ENCODE results near the gene IL1RN. TPM values are rescaled to one million over a fixed set of nuclear protein-coding genes. Genes with fewer than 3 reads are reported as not detected.
A peak's percentile ranks its signal among the peaks of the same experiment; 100 is the strongest.

Gene IL1RN
- total RNA-seq, 4 donors from 2014 or later: 0.51 to 0.91 TPM; not detected in 2

DNA sequence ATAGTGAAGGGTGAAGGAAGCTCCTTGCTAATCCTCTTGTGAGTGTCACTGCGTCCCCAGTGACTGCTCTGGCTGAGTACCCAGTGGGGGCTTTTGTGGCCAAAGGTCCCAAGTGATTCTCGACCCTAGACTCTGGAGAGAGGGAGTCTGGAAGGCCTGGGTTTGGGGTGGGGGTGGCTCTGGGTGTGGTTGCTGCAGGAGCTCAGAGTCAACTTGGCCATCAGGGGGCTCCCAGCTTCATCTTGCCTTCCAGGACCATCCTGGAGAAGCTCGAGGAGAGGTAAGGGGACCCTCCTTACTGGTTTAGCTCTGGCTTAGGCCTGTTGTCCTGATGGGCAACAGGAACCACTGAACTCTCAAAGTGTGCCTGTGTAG, 47.0 kb downstream of the IL1RN start:
- TF ChIP-seq, protein P1, sequence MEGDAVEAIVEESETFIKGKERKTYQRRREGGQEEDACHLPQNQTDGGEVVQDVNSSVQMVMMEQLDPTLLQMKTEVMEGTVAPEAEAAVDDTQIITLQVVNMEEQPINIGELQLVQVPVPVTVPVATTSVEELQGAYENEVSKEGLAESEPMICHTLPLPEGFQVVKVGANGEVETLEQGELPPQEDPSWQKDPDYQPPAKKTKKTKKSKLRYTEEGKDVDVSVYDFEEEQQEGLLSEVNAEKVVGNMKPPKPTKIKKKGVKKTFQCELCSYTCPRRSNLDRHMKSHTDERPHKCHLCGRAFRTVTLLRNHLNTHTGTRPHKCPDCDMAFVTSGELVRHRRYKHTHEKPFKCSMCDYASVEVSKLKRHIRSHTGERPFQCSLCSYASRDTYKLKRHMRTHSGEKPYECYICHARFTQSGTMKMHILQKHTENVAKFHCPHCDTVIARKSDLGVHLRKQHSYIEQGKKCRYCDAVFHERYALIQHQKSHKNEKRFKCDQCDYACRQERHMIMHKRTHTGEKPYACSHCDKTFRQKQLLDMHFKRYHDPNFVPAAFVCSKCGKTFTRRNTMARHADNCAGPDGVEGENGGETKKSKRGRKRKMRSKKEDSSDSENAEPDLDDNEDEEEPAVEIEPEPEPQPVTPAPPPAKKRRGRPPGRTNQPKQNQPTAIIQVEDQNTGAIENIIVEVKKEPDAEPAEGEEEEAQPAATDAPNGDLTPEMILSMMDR (IDR thresholded peaks at IDR 0.05 in 4 of 5, conservative IDR thresholded peaks at IDR 0.05 in 1 of 5): no peak
- TF ChIP-seq POLR2A (IDR thresholded peaks at IDR 0.05): no peak
- no peaks in the 10 kb centered on the region for H3K27me3 ChIP-seq
- in situ Hi-C loops (cut with MboI; ENCODE audit: low sequenced_read_pairs in 4 of 4) (no loop called here), intact Hi-C loops (cut with DNase I; ENCODE audit: low total_unique reads) (no loop called here)
- peak overlapping the region in 1 of 4 donors; percentile 24 for H3K4me3 ChIP-seq
- ATAC-seq (no peak), DNase-seq (no peak)
- H3K4me1 ChIP-seq: no peaks in the 10 kb centered on the region
- H3K36me3 ChIP-seq: no peaks in the 10 kb centered on the region
- H3K27ac ChIP-seq: no peak overlapping the region
- H3K9me3 ChIP-seq: no peaks in the 10 kb centered on the region

DNA sequence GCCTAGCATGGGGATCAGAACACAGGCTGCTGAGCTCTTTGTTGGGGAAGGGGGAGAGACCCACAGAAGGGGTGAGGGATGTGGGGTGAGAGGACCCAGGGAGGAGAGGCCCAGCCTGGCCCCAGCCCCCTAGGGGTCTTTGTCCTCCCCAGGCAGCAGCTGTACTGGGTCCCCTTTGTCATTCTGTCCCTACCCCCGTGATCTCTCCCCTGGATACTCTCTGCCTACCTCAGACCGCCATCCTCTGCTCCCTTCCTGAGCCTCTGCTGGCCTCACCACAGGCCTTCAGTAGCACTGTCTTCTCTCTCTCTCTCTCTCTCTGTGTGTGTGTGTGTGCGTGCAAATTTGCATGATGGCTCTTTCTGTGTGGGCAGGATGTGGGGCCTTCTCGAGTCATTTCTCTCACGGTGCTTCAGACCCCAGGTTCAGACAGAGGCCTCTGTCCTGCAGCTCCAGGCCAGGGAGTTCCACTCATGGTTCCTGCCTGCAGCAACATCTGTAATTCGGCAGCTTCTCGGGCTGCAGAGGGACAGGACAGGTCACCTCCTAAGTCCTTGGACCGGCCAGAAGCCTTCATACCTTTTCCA, 47.7 kb downstream of the IL1RN start:
- no peaks in the 10 kb centered on the region for H3K27me3 ChIP-seq
- TF ChIP-seq POLR2A (IDR thresholded peaks at IDR 0.05): no peak
- TF ChIP-seq, protein P1 (IDR thresholded peaks at IDR 0.05 in 4 of 5, conservative IDR thresholded peaks at IDR 0.05 in 1 of 5): no peak
- H3K27ac ChIP-seq: no peak overlapping the region
- intact Hi-C loops (cut with DNase I; ENCODE audit: low total_unique reads) (no loop called here), in situ Hi-C loops (cut with MboI; ENCODE audit: low sequenced_read_pairs in 4 of 4) (no loop called here)
- no peak overlapping the region for H3K4me3 ChIP-seq
- no peak for DNase-seq
- no peak for ATAC-seq
- H3K36me3 ChIP-seq: no peaks in the 10 kb centered on the region
- no peaks in the 10 kb centered on the region for H3K9me3 ChIP-seq
- H3K4me1 ChIP-seq: no peaks in the 10 kb centered on the region

DNA sequence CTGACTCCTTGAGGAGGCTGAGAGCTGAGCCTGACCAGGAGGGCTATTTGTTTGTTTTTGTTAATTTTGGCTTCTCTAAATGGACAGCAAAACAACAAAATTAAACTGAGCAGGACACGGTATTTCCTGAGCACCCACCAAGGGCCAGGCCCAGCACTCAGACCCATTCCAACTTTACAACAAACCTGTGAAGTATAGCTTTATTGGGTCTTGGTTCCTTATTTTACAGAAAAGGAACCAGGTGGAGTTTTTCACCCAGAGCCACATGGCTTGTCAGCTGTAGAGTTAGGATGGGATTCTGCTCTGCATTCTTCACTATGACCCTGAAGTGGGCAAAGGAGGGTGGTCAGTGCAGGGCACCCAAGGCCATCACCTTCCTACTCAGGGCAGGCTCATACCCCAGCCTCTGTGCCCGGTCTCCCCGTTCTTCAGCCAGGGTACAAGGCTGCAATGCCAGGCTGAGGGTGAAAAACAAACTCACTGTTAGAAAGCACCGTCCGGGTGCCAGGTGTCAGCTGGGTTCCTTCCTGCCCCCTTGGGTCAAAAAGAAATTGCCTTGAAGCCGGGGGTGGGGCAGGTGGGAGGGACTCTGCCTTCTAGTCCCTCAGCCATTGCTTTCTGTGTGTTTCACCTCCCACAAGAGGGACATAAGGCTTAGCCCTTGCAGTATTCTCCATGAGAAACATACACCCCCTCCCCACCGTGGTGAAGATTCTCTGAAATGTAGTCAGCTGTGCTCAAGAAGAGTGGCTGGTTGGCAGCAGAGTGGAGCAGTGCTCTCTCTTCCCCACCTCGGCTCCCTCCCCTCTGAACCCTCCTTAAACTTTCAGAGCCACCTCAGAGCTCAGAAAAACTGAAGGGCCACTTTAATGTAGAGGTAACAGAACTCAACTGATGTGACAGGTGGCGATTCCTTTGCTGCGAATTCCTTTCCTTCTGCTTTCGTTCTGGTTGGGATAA, 48.6 kb downstream of the IL1RN start:
- H3K4me1 ChIP-seq: no peaks in the 10 kb centered on the region
- intact Hi-C loops (cut with DNase I; ENCODE audit: low total_unique reads): no loop called here
- in situ Hi-C loops (cut with MboI; ENCODE audit: low sequenced_read_pairs in 4 of 4): no loop called here
- ATAC-seq (no peak), DNase-seq (no peak)
- no peak overlapping the region for H3K27ac ChIP-seq
- H3K27me3 ChIP-seq: no peaks in the 10 kb centered on the region
- no peaks in the 10 kb centered on the region for H3K9me3 ChIP-seq
- no peaks in the 10 kb centered on the region for H3K36me3 ChIP-seq
- TF ChIP-seq POLR2A (IDR thresholded peaks at IDR 0.05): no peak
- TF ChIP-seq, protein P1 (IDR thresholded peaks at IDR 0.05 in 4 of 5, conservative IDR thresholded peaks at IDR 0.05 in 1 of 5): no peak
- no peak overlapping the region for H3K4me3 ChIP-seq

DNA sequence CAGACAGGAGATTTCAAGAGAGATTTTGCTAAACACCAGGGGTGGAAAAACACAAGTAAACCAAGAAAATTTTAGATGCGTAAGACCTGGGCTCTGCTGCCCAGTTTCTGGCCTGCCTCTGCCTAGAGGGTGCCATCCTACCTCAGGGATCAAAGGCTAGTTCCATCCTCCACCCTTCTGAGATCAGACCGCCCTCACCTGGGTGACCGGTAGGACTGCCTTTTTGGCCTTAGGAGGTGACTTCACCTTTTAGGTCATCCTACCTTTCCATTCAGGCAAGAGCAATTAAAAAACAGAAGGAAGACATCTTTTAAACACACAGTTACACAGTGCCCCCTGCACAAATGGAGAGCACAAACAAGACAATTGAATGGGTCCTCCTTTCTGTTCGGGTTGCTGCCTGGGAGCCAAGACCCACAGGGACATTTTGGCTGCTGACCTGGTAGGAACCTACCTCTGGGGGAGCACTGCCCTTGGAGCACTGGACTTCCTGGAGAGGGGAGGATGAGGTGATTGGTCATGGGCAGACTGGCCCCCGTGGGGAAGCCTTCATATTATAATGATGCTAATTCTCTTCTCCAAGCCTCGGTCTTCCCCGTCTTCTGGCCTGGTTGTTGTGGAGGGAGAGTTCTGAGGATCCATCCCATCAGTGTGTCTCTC, 49.4 kb downstream of the IL1RN start:
- Histone ChIP-seq H3K36me3 (no peaks in the 10 kb centered on the region), H3K27ac (no peak overlapping the region), H3K4me3 (no peak overlapping the region), H3K9me3 (no peaks in the 10 kb centered on the region), H3K27me3 (no peaks in the 10 kb centered on the region), H3K4me1 (no peaks in the 10 kb centered on the region)
- DNase-seq: no peak
- ATAC-seq: no peak
- in situ Hi-C loops (cut with MboI; ENCODE audit: low sequenced_read_pairs in 4 of 4) (no loop called here), intact Hi-C loops (cut with DNase I; ENCODE audit: low total_unique reads) (no loop called here)
- TF ChIP-seq POLR2A (IDR thresholded peaks at IDR 0.05): no peak
- TF ChIP-seq, protein P1 (IDR thresholded peaks at IDR 0.05 in 4 of 5, conservative IDR thresholded peaks at IDR 0.05 in 1 of 5): no peak
